K562 (cell line): ENCODE data around the gene ZBTB44. TPM values are rescaled to one million over a fixed set of nuclear protein-coding genes. Genes with fewer than 3 reads are reported as not detected.

Source experiments
- EHMT2 ChIP-seq: fragments of 450-650 bp; IDR thresholded peaks from 2 replicates; pipeline ENCODE4 v1.6.1; 2018; ENCODE audit warnings: antibody characterized with exemption
- FOXK2 ChIP-seq, 2 experiments: fragments of 450-650 bp; IDR thresholded peaks in 1 of 2; conservative IDR thresholded peaks in 1 of 2; 2 replicates each; pipeline ENCODE4 v1.6.1; 2016; ENCODE audit warnings: low read depth in 2 of 2, mild to moderate bottlenecking in 1 of 2
- KDM2B ChIP-seq: fragments of 250-450 bp; sonication (Bioruptor Pico); IDR thresholded peaks from 2 replicates; pipeline ENCODE4 v1.8.0; 2021; ENCODE audit warnings: mild to moderate bottlenecking, moderate library complexity
- MAFK ChIP-seq: IDR thresholded peaks from 2 replicates; pipeline ENCODE4 v1.6.1; 2011; ENCODE audit warnings: low read length, improper control_type of control experiment
- PHF20 ChIP-seq: fragments of 450-650 bp; IDR thresholded peaks from 2 replicates; pipeline ENCODE4 v1.6.1; 2018; ENCODE audit not compliant: partially characterized antibody
- POLR2AphosphoS5 ChIP-seq: IDR thresholded peaks from 2 replicates; pipeline ENCODE4 v1.6.1; 2011; ENCODE audit warnings: mild to moderate bottlenecking, low read depth, low read length, moderate library complexity; ENCODE audit not compliant: control insufficient read depth, insufficient read depth
- SETDB1 ChIP-seq: IDR thresholded peaks from one replicate; pipeline ENCODE4 v1.6.1; 2012; ENCODE audit warnings: low read length, control low read depth, inconsistent platforms
- SMARCC2 ChIP-seq: fragments of 450-650 bp; IDR thresholded peaks from 2 replicates; pipeline ENCODE4 v1.6.1; 2017; ENCODE audit warnings: antibody characterized with exemption, moderate library complexity, mild to moderate bottlenecking, low read depth
- SUPT5H ChIP-seq: fragments of 450-650 bp; IDR thresholded peaks from 2 replicates; pipeline ENCODE4 v1.6.1; 2016
- TAF1 ChIP-seq: IDR thresholded peaks from 2 replicates; pipeline ENCODE4 v1.6.1; 2011; ENCODE audit warnings: mild to moderate bottlenecking, low read length, moderate library complexity; ENCODE audit not compliant: insufficient read depth, control insufficient read depth, severe bottlenecking; ENCODE audit errors: extremely low read depth
- TARDBP ChIP-seq: fragments of 450-650 bp; IDR thresholded peaks from 2 replicates; pipeline ENCODE4 v1.6.1; 2016
- TOE1 ChIP-seq, 2 experiments: fragments of 450-650 bp in 1 of 2; sonication (generic) in 1 of 2; formaldehyde crosslinking in 1 of 2; IDR thresholded peaks; 2 replicates each; pipeline versions ENCODE4 v1.7.1 to v1.8.0; 2016 to 2022; ENCODE audit warnings: borderline replicate concordance in 2 of 2, mild to moderate bottlenecking in 2 of 2, antibody characterized with exemption in 1 of 2, inconsistent platforms in 1 of 2, low read depth in 1 of 2, missing genetic modification reagents in 1 of 2, moderate library complexity in 1 of 2
- YBX1 ChIP-seq: fragments of 450-650 bp; IDR thresholded peaks from 2 replicates; pipeline ENCODE4 v1.7.1; 2016; ENCODE audit warnings: mild to moderate bottlenecking
- ZNF436 ChIP-seq: fragments of 250-450, 450-650 bp; sonication (Bioruptor Pico); formaldehyde crosslinking; IDR thresholded peaks from 2 replicates; pipeline ENCODE4 v1.7.0; 2020; ENCODE audit warnings: mild to moderate bottlenecking
- polyA plus RNA-seq, 8 experiments: library from polyadenylated mRNA; depleted of rRNA in 4 of 8; stranded (reverse) in 5 of 8; unstranded in 3 of 8; fragments of >200 nt; fragmentation: Nextera tagmentation in 2 of 8; fragmentation: Illumina TruSeq in 1 of 8; extraction: Ambion mirVana in 2 of 8; extraction: Trizol in 1 of 8; gene quantifications; 2 replicates each; pipeline versions ENCODE4 v1.2.1 to v1.2.3, GENCODE V29; 2011 to 2014; ENCODE audit warnings: inconsistent platforms in 1 of 8, missing spikeins in 1 of 8
- total RNA-seq, 7 experiments: library from RNA; depleted of rRNA in 6 of 7; stranded (reverse); fragments of >200 nt in 6 of 7; fragmentation: Illumina TruSeq in 2 of 7; extraction: Trizol in 2 of 7; gene quantifications; 2 replicates each; pipeline versions ENCODE4 v1.2.1 to v1.2.3, GENCODE V29; 2011 to 2021; ENCODE audit warnings: low replicate concordance in 1 of 7
- TF ChIP-seq, protein P1 (sequence below), 2 experiments: fragments of 450-650 bp; formaldehyde crosslinking in 1 of 2; IDR thresholded peaks; 2 replicates each; pipeline versions ENCODE4 v1.4.0 to v1.6.1; 2014 to 2020; ENCODE audit warnings: mild to moderate bottlenecking in 2 of 2, borderline replicate concordance in 1 of 2, low read depth in 1 of 2
- TF ChIP-seq, protein P2 (sequence below): sonication (generic); formaldehyde crosslinking; IDR thresholded peaks from 2 replicates; pipeline ENCODE4 v1.4.0; 2020; ENCODE audit warnings: mild to moderate bottlenecking, missing genetic modification reagents
- TF ChIP-seq, protein P3 (sequence below): fragments of 450-650 bp; conservative IDR thresholded peaks from 2 replicates; pipeline ENCODE4 v1.6.1; 2016; ENCODE audit warnings: missing genetic modification characterization, low read depth, mild to moderate bottlenecking, missing compliant biosample characterization, moderate library complexity

The ZBTB44 gene
- total and polyA plus RNA-seq, 9 of the 15 experiments (the other 6 are each of a cell fraction or from before 2014, with no cell fraction given) = 4.7 to 27.1 (median 17.3) TPM

DNA sequence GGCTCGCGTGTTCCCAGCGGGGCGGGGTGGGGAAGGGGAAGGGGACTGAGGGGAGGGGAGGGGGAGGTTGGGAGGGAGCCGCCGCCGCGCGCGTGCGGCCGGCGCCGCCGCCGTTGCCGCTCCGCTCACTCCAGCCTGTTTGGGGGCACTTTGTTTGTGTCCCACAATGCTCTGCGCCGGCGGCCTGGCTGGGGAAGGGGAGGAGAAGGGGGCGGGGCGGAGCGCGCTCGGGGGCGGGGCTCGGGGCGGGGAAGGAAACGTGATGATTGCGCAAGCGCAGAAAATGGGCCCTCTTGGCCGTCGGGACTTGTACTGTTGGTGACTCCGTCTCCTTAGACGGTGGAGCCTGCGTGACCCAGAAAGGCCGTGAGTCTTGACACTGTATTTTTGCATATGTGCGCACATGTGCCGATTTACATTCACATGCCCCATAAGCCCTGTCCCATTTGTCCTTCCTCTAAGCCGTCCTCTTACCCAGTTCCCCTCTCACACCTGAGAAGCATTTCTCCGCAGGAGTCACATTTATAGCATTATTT, at the start of gene ZBTB44 (continued):
- TF ChIP-seq, protein P1, sequence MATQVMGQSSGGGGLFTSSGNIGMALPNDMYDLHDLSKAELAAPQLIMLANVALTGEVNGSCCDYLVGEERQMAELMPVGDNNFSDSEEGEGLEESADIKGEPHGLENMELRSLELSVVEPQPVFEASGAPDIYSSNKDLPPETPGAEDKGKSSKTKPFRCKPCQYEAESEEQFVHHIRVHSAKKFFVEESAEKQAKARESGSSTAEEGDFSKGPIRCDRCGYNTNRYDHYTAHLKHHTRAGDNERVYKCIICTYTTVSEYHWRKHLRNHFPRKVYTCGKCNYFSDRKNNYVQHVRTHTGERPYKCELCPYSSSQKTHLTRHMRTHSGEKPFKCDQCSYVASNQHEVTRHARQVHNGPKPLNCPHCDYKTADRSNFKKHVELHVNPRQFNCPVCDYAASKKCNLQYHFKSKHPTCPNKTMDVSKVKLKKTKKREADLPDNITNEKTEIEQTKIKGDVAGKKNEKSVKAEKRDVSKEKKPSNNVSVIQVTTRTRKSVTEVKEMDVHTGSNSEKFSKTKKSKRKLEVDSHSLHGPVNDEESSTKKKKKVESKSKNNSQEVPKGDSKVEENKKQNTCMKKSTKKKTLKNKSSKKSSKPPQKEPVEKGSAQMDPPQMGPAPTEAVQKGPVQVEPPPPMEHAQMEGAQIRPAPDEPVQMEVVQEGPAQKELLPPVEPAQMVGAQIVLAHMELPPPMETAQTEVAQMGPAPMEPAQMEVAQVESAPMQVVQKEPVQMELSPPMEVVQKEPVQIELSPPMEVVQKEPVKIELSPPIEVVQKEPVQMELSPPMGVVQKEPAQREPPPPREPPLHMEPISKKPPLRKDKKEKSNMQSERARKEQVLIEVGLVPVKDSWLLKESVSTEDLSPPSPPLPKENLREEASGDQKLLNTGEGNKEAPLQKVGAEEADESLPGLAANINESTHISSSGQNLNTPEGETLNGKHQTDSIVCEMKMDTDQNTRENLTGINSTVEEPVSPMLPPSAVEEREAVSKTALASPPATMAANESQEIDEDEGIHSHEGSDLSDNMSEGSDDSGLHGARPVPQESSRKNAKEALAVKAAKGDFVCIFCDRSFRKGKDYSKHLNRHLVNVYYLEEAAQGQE (IDR thresholded peaks at IDR 0.05; ENCODE audit: borderline replicate concordance) = no peak
- TF ChIP-seq, protein P1 (CRISPR knock-in tag; IDR thresholded peaks at IDR 0.05; ENCODE audit: low read depth) = no peak
- TF ChIP-seq TARDBP (no peak), SUPT5H (no peak; the same call in 1 of the 2 replicates), TOE1 (IDR thresholded peaks at IDR 0.05; ENCODE audit: borderline replicate concordance) (no peak), TOE1 (CRISPR knock-in tag; IDR thresholded peaks at IDR 0.05; ENCODE audit: borderline replicate concordance, low read depth) (no peak), KDM2B (CRISPR knock-in tag) (no peak), MAFK (no peak), POLR2AphosphoS5 (peak; percentile 65; the same call in 1 of the 2 replicates), SETDB1 (no peak), TAF1 (peak; percentile 10), PHF20 (peak; percentile 60), ZNF436 (no peak), SMARCC2 (no peak), EHMT2 (no peak), FOXK2 (conservative IDR thresholded peaks at IDR 0.05 in 1 of 2, IDR thresholded peaks at IDR 0.05 in 1 of 2; ENCODE audit: low read depth in 2 of 2) (no peak), YBX1 (no peak)
- TF ChIP-seq, protein P2, sequence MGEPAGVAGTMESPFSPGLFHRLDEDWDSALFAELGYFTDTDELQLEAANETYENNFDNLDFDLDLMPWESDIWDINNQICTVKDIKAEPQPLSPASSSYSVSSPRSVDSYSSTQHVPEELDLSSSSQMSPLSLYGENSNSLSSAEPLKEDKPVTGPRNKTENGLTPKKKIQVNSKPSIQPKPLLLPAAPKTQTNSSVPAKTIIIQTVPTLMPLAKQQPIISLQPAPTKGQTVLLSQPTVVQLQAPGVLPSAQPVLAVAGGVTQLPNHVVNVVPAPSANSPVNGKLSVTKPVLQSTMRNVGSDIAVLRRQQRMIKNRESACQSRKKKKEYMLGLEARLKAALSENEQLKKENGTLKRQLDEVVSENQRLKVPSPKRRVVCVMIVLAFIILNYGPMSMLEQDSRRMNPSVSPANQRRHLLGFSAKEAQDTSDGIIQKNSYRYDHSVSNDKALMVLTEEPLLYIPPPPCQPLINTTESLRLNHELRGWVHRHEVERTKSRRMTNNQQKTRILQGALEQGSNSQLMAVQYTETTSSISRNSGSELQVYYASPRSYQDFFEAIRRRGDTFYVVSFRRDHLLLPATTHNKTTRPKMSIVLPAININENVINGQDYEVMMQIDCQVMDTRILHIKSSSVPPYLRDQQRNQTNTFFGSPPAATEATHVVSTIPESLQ (CRISPR knock-in tag) = no peak
- TF ChIP-seq, protein P3, sequence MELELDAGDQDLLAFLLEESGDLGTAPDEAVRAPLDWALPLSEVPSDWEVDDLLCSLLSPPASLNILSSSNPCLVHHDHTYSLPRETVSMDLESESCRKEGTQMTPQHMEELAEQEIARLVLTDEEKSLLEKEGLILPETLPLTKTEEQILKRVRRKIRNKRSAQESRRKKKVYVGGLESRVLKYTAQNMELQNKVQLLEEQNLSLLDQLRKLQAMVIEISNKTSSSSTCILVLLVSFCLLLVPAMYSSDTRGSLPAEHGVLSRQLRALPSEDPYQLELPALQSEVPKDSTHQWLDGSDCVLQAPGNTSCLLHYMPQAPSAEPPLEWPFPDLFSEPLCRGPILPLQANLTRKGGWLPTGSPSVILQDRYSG = no peak
